ENCODE results near the gene ERAP2.
"Not testable (repeated sequence)": the region's sequence is repeated elsewhere in the genome, so short reads cannot be mapped to it uniquely, and the experiment has no call there.

Gene ERAP2

DNA sequence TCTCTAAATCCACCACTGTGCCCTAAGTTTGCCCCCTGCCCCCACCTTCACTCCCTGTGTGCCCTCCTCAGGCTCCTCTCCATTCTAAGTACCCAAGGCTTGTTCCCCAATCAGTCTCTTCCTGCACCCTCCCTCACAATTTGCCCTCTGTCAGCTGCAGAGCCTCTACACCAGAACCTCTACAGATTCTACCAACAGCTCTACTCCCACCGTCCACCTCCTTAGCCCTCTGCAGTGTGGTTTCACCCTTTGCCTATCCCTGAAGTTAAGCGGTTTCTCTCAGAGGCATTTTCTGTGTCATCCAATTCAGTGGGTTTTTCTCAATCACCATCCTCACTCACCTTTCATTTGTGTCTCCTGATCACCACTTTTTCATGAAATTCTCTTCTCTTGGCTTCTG, 13.2 kb upstream of the ERAP2 start:
- no peak for DNase-seq

DNA sequence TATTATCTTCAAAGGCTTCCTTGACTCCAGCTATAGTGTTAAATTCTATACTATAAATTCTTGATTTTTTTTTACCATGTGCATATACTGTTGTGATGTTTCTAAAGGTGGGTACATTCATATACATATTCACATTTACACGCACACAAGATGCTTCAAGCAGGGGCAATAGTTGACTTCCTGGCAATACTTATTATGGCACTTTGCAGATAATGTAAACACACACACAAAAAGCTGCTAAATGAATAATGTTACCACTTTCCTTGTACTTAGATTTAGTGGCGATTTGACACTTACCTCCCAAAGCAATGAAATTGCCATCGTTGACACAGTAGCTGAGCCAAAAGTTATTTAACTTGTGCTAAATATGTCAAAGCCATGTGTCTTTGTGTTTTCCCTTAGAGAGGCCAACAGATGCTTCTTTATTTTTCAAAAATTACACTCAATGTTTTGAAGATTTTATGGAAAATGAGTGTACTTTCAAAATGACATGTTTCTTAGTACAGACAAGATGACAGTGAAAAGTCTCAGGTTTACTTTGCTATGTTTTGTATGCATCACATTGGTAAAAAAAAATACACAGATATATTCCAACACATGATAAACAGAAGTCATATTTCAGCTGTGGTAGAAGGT, 12.2 kb upstream of the ERAP2 start:
- no peak for DNase-seq

DNA sequence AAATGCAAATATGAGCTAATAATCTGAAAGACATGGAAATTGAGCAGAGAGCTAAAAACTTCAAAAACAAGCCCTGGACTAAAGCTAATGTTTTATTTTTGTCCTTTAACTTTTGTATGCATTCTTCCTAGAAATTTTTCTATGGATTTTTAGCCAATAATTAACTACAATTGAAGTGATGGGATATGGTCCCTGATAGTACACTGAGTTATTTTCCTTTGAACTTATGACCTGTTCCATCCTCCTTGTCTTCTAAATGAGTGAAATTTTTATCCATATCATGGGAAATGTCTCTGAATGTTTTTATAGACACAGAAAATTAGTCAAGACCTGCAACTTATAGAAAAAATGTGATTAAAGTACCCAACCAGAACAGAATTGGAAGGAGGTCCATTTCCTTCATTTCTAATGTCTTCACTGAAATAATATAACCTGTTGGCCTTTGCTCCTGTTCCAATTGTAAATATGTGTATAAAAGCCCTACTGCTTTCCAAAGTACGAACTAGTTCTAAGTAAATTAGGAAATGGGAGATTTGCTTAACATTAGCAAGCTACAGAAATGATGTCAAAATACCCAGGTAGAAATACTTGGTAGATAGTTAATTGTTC, 11.3 kb upstream of the ERAP2 start:
- DNase-seq = no peak

DNA sequence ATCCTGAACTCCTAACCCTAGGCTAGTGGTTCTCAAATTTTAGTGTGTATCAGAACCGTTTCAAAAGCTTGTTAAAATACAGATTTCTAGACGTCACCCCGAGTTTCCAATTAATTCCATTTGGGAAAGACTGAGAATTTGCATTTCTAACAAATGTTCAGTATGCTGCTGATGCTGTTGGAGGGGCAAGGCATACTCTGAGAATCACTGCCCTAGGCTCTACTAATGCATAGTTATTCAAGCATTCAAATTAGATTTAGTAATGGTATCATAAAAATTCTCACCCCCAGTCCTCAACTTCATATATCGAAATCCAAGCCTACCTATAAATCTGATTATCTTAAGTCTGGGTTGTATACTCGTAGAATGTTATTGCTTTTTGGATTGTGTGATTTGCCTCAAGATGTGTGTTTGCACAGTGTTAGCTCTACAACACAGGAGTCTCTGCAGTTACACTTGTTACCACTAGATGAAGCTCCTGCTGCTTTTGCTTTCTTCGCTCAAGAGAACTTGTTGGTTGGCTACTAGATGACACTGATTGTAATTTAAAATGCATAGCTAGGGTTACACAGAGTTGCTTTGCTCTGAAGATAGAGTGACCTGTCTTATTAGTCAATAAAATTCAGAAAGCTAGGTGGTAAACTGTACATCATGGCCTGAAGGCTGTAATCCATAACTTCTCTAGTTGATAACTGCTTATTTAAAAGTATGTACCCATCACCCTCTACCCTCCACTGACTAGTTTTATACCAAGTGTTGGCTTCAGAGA, 7.5 kb upstream of the ERAP2 start:
- no peak for DNase-seq

DNA sequence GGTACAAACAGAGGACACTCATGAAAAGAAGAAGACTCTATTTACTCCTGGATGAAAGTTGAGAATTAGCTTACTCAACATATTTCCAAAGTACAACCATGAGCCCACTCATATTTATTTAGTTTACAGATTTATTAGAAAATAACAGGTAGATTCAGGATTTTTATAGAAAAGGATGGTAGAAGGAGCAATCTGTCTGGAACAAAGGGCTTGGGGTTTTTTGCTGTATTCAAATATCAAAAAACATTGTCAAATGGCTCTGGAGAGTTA, 7.0 kb upstream of the ERAP2 start:
- no peak for DNase-seq

DNA sequence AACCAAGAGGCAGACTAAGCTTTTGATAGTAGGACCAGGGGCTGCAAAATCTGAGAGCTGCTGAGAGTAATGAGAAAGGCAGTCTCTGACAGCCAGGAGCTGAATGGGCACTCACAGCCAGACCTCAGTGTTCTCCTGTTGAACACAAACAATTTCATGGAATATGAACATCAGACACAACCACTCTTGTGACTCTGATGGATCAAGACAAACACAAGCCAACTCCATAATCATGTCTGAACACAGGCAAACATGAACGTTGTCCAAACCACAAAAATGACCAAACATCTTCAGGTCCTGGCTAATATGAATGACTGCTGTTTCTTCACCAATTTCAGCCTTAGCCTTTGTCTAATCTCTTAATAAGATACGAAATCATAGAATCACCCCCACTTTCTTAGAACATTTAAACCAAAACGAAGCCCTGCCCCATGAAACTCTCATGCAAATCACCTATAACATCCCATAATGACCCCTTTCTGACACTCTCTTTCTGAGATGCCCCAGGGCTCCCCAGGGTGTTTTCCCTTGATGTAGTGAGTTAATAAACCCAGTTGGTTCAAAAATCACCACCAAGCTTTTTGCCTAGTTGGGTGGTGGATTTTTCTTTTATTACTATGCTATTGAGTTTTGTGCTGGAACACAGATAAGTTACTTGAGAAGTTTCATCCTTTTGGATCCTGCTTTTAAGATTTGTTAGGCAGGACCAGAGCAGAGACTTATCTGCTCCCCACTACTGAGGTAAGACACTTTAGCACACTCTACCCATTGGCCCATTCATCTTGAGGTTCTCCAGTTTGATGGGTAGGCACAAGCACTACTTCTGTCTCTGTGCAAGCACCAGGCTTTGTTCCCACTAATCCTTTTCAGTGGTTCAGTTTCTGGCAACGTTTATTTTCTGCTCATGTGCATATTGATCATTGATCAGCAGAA, 5.9 kb upstream of the ERAP2 start:
- no peak for DNase-seq

DNA sequence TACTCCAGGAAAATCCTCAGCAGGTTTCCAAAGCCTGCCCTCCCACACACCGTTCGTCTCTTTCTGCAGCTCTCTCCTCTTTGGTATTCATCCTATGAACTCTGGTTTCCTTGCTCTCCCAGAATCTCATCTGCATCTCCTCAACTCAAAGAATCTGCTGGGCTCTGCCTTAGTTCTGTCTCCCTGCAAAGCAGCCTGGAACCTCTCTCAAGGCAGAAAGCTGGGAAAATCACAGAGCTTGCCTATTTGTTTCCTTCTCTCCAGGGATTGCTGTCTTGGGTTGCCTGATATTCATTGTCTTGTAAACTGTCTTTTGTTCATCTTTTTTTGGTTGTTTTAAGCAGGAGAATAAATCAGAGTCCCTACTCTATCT, 5.3 kb upstream of the ERAP2 start:
- no peak for DNase-seq

DNA sequence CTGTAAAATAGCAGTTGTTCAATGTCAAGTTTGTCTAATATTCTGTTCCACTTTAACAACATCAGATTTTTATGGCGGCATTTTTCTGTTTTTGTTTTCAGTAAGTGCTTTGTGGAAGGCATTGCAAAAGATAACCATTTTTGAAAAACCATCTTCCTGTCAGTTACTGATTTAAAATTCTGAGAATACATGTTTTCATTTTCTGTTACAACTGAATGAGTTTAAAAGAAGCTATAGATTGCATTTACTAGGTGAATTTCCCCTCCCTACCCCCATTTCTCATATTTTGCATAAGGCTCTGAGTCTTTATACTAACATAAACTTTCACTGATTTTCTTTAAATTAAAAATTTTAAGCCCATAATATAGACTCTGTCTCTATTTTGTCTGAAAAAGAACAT, 4.6 kb upstream of the ERAP2 start:
- DNase-seq = no peak

DNA sequence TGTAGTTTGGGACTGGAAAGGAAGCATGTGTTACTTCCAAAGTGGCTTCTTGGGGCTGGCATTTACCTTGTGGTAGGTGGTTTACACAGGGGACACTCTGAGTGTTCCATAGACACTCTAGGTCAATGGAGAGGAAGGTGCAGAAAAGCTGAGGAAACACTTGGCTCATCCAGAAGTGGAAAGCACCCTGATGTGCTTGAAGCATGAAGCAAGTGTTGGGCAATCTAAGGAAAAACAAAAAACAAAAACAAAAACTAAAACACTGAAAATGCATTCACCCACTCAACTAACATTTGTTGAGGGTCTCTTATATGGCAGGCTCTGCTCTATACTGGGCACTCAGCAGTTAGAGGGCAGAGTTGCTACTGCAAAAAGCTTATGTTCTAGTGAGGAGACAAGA, 2.9 kb upstream of the ERAP2 start:
- no peak for DNase-seq

DNA sequence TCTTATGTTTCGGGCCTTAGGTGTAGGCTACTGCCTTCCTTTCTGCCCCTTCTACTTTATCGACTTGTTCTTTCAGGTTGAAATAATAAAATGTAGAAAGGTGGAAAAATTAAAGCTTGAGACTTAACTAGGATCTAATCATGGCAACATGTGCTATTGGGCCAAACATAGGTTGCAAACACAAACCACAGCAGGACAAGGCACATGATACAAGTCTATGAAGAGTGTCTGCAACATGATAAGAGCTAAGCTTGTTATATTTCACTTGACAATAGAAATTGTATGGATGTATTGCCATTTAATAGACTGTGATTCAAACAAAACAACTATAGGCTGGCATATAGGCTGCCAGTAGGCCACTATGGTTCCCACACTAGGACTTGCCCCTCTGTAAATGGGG, 1.7 kb upstream of the ERAP2 start:
- no peak for DNase-seq

DNA sequence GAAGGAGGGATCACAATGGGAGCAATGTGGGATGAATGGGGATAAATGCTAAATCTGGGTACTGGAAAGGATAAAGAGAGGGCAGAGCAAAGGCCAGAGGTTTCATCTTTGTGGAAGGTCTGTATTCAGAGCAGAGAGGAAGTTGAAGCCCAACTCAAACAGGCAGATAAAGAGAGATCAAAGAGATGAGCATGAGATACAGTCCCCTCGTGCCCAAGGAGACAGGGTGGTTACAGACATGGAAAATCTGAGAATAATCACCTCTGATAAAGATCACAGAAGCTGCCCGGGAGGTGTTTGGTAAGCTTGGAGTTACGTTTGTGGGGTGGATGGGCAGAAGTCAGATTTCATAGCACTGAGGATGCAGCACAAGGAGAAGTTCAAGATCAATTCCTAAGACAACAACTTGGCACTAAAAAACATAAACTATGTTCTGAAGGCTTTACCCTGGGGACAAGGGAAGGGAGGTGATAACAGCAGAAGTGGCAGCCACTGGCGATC, 459 bp upstream of the ERAP2 start:
- DNase-seq = no peak

DNA sequence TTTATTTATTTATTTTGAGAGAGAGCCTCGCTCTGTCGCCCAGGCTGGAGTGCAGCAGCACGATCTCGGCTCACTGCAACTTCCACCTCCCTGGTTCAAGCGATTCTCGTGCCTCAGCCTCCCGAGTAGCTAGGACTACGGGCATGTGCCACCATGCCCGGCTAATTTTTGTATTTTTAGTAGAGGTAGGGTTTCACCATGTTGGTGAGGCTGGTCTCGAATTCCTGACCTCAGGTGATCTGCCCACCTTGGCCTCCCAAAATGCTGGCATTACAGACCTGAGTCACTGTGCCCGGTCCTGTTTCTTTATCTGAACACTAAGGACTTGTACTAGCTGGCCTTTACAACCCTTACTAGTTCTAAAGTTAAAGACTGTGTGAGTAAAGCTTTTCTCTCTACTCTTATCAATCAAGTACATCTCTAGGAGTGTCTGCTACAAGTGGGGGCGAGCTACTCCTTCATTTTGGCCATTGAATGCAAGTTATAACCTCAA, 723 bp downstream of the ERAP2 start:
- not testable (repeated sequence) for DNase-seq

DNA sequence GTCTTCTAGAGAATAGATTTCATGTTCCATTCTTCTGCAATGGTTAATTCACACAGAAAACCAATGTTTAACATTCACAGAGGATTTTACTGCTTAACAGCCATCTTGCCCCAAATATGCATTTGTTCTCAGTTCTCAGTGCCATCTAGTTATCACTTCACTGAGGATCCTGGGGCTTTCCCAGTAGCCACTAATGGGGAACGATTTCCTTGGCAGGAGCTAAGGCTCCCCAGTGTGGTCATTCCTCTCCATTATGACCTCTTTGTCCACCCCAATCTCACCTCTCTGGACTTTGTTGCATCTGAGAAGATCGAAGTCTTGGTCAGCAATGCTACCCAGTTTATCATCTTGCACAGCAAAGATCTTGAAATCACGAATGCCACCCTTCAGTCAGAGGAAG, 3.4 kb downstream of the ERAP2 start:
- DNase-seq = no peak

DNA sequence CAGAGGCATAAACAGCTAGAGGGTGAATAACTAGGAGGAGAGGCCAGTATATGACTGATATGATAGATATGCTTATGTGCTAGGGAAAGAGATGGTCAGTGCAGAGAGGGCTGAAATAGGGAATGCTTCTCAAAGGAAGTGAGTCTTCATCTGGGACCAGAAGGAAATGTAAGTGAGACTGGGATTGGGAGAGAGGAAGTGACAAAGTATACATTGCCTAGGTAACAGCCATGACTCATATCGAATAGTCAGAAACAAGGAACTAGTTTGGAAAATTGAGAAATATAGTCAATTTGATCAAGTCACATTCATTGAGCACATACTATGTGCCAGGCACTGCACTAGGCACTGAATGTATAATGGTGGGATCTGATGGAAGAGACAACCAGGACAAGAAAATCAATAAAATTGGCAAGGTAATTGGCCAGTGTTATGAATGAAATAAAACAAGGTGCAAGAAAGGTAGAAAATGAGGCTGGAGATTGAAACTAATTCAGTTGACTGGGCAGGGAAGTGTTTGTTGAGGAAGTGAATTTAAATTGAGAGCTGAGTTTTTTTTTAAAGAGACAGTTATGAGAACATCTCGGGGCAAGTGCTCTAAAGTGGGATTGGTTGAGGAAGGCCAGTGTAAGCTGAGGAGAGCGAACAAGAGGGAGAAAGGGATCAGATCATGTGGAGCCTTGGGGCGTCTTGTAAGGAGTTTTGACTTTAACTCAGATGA, 4.3 kb downstream of the ERAP2 start:
- no peak for DNase-seq

DNA sequence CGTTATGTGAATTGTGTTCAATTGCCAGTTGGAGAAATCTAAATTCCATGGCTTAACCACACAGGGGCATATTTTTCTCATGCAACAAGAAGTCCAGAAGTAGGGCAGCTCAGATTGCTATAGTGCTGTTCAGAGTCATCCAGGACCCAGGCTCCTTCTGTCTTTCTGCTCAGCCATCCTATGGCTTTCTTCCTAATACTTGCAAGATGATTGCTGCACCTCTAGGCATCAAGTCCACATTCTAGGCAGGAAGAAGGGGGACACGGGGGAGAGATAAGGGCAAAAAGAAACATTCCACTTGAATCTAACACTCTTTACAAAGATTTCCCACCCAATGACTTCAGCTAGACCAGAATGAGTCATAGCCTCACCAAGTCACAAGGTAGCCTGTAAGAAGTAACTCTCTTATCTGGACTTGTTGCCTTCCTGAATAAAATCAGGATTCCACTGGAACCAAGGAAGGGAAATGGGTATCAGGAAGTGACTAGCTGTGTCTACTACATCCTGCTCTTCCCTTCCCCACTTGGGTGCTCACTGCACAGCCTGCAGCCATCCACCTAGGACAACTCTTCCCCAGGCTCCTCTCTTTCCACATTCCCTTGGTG, 5.3 kb downstream of the ERAP2 start:
- DNase-seq = no peak

DNA sequence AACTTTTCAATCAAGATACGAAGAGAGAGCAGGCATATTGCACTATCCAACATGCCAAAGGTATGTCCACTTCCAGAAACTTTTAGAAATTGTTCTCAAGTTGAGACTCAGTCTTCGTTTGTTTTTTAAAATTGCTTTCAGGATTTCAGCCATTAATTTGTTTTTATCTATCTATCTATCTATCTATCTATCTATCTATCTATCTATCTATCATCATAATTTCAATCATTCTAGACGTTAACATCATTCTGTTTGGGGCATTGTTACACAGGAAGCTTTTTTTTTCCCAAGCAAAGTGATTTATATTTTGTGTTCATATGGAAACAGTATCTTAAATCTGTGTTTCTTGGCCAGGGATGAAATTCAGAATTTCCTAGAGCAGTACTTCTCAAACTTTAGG, 7.6 kb downstream of the ERAP2 start:
- no peak for DNase-seq

DNA sequence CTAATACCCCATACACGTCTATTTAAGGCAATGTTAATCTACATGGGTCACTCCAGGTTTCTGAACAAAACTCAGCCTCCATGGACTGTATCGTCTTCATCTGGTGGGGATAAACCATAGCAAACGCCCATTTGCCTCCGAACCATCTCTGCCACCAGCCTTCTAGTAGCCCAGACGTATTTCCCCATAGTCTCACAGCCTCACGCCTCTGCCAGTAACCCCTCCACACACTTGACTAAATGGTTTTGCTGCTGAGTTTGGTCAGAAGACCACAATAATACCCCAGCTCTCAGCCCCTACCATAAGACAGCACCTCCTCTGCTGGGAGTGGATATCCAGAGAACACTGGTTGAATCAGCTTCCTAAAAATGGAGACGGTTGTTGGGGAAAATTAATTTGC, 8.7 kb downstream of the ERAP2 start:
- no peak for DNase-seq

DNA sequence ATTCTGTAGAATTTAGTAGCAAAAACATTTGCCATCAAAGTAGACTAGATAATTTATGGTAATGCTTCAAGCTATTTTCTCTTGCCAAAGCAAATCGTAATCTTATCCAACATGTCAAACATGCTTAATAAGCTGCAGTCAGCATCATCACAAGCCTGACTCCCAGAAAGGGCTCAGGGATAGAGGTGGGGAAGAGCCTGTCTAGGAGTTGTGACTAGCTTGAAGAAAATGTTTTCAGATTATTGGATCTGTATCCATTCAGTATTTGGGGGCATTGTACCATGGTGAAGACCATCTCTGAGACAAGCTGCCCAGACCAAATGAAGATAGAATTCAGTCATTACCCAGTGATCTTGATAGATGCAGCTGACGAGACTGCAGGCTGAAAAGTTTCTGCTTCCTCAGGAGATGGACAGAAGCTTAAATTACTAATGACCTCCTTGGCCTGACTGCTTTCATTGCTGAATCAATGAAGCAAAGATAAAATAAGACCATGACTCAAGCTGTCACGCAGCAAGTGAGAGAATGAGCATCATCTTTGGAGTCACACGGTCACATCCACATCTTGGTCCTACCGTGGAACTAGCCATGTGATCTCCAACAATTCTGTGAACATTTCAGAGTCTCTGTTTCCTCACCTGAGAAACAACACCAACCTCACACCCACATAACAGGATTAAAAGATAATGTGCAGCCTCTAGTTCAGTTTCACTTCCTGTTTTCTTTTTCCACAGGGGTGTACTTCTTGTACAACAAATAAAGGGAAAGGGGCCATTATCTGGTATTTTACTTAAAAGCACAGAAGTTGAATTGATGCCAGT, 9.4 kb downstream of the ERAP2 start:
- no peak for DNase-seq

DNA sequence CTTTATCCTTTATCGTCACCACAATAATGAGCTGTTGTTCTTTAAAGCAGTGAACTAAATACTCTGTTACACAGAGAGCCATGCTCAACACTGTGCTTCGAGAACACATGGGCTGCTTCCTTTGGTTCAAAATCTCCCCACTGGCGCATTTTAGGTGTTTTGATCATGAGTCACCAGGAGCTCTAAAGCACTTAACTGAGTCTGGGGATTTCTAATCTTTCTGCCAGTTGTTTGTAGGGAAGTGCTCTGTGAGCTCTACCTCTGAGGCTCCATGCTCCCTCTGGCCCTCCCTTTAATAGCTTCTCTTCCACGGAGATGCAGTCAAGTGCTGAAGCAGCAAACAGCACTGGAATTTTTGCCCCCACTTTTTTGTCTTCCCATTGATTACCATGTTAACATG, 17.0 kb downstream of the ERAP2 start:
- DNase-seq = no peak

DNA sequence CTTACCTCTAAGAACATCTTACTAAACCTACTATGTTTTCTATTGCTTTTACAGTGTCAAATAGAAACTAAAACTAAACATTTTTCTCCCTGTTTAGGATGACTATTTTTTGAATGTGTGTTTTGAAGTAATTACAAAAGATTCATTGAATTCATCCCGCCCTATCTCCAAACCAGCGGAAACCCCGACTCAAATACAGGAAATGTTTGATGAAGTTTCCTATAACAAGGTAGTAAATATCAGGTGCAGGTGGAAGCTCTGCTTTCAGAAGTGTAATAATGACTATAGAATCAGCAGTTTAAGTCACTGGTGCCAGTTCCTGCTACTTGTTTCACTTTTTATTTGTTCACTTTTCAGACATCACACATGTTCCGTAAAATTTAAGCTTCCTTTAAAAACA, 20.0 kb downstream of the ERAP2 start:
- no peak for DNase-seq

DNA sequence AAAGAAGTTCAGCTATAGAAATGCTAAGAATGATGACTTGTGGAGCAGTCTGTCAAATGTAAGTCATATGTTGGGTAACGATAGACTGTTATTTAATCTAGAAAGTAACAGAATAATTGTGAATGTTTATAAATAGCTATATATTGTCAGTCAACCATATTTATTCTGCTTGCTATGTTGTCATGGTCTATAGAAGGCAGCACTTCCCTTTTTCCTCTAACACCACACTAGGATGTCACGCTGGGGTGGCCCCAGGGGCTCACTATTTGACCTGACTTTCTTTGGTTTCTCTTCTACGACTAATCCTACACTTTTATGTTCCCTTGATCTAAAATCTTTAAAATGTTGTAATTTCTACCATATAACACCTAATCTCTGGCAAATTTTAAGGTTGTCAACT, 20.5 kb downstream of the ERAP2 start:
- DNase-seq = no peak

Measured in activated gamma-delta T cell (primary cell).